ENCODE data around the gene SLC43A3.

Gene SLC43A3

DNA sequence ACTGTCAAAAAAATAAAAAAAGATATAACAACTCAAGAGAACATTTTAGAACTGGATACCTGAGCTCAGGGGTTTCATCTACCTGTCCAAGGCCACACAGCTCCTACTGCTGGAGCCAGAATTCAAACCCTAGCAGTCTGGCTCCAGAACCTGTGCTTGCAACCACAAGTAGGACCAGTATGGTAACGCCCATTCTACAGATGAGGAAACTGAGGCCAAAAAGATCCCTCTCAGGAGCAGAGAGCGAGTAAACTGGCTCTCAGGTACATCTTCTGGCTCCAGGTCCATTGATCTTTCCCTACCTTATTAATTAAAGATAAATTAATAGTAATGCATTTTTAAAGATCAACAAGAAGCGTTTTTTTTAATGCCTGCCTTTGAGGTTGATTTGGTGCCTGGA lies 69.6 kb downstream of the SLC43A3 start:
- no peak for DNase-seq (ENCODE audit: low spot score)
